DOHH2 (cell line): ENCODE data around the gene GDI1.

Experiments used
- H3F3A ChIP-seq: fragments of 200-600 bp; sonication (generic), shearing (Covaris generic); 2 replicates; pipeline ENCODE4 v1.6.0; 2016; ENCODE audit warnings: antibody characterized with exemption, mild to moderate bottlenecking; ENCODE audit not compliant: control insufficient read depth, insufficient read depth
- H3K27ac ChIP-seq: fragments of 200-600 bp; sonication (generic); 2 replicates; pipeline ENCODE4 v1.5.1; 2014; ENCODE audit warnings: low read depth, mild to moderate bottlenecking, low read length, moderate library complexity
- H3K27me3 ChIP-seq: fragments of 200-600 bp; sonication (generic); 2 replicates; pipeline ENCODE4 v1.6.1; 2014; ENCODE audit warnings: mild to moderate bottlenecking, low read length, mixed read lengths; ENCODE audit not compliant: control insufficient read depth
- H3K36me3 ChIP-seq: fragments of 200-600 bp; sonication (generic); 2 replicates; pipeline ENCODE4 v1.6.1; 2014; ENCODE audit warnings: mild to moderate bottlenecking, low read length, moderate library complexity, mixed read lengths; ENCODE audit not compliant: control insufficient read depth
- H3K4me1 ChIP-seq: fragments of 200-600 bp; sonication (generic); 2 replicates; pipeline ENCODE4 v1.6.1; 2014; ENCODE audit warnings: mild to moderate bottlenecking, low read length, mixed read lengths; ENCODE audit not compliant: control insufficient read depth
- H3K4me2 ChIP-seq: fragments of 200-600 bp; sonication (generic); 2 replicates; pipeline ENCODE4 v1.6.0; 2014; ENCODE audit warnings: mild to moderate bottlenecking, low read length, moderate library complexity
- H3K4me3 ChIP-seq: fragments of 200-600 bp; sonication (generic); 2 replicates; pipeline ENCODE4 v1.5.1; 2014; ENCODE audit warnings: mild to moderate bottlenecking, low read length, mixed read lengths
- H3K79me2 ChIP-seq: fragments of 200-600 bp; sonication (generic); 2 replicates; pipeline ENCODE4 v1.6.1; 2014; ENCODE audit warnings: mild to moderate bottlenecking, low read length, mixed read lengths; ENCODE audit not compliant: control insufficient read depth
- H3K9me2 ChIP-seq: fragments of 200-600 bp; sonication (generic); replicated peaks from 2 replicates; pipeline ENCODE4 v1.6.1; 2014; ENCODE audit warnings: mild to moderate bottlenecking, low read length, mixed read lengths; ENCODE audit not compliant: control insufficient read depth
- H3K9me3 ChIP-seq: fragments of 200-600 bp; sonication (generic); 2 replicates; pipeline ENCODE4 v1.6.1; 2014; ENCODE audit warnings: antibody characterized with exemption, low read length, mixed read lengths; ENCODE audit not compliant: control insufficient read depth, insufficient read depth
- H4K20me1 ChIP-seq: fragments of 200-600 bp; sonication (generic); 2 replicates; pipeline ENCODE4 v1.6.0; 2014; ENCODE audit warnings: low read depth, mild to moderate bottlenecking, antibody characterized with exemption, low read length, moderate library complexity; ENCODE audit not compliant: control insufficient read depth, insufficient read depth
- EZH2phosphoT487 ChIP-seq: fragments of 200-600 bp; sonication (generic); IDR thresholded peaks from 2 replicates; pipeline ENCODE4 v1.6.1; 2017; ENCODE audit warnings: borderline replicate concordance, mild to moderate bottlenecking, antibody characterized with exemption, low read length, moderate library complexity, mixed read lengths
- TF ChIP-seq, protein P1 (sequence below): fragments of 200-600 bp; sonication (generic); IDR thresholded peaks from one replicate; pipeline ENCODE4 v1.5.1; 2014; ENCODE audit warnings: antibody characterized with exemption, mild to moderate bottlenecking, low read depth, low read length; ENCODE audit not compliant: poor library complexity, severe bottlenecking

GDI1 gene

DNA sequence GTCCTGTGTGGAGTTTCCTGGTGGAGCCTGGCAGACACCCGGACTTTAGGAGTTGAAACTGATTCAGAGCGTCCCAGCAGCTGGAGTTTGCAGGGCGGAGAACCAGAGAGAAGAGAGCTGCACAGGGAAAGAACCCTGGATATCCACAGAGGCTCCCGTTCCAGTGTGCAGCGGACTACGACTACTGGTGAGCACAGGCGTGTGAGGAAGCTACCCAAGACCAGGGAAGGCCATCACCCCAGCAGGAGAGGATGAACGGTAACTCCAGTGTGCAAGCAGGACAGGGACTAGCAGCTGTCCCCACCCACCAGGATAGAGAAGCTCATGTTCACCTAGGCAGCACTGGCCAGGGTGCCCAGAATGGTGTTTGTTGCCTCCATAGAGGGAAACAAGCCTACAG is 39.9 kb downstream of the GDI1 start:
- H3F3A ChIP-seq: peaks cover 2% of the 10 kb centered on the region; the same call in 1 of the 2 replicates
- no peaks in the 10 kb centered on the region for H3K36me3 ChIP-seq
- H4K20me1 ChIP-seq: no peaks in the 10 kb centered on the region
- peaks cover 8% of the 10 kb centered on the region for H3K79me2 ChIP-seq
- no peaks in the 10 kb centered on the region for H3K9me3 ChIP-seq
- TF ChIP-seq, protein P1, sequence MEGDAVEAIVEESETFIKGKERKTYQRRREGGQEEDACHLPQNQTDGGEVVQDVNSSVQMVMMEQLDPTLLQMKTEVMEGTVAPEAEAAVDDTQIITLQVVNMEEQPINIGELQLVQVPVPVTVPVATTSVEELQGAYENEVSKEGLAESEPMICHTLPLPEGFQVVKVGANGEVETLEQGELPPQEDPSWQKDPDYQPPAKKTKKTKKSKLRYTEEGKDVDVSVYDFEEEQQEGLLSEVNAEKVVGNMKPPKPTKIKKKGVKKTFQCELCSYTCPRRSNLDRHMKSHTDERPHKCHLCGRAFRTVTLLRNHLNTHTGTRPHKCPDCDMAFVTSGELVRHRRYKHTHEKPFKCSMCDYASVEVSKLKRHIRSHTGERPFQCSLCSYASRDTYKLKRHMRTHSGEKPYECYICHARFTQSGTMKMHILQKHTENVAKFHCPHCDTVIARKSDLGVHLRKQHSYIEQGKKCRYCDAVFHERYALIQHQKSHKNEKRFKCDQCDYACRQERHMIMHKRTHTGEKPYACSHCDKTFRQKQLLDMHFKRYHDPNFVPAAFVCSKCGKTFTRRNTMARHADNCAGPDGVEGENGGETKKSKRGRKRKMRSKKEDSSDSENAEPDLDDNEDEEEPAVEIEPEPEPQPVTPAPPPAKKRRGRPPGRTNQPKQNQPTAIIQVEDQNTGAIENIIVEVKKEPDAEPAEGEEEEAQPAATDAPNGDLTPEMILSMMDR: no peak
- no peak for TF ChIP-seq EZH2phosphoT487
- H3K27me3 ChIP-seq: no peaks in the 10 kb centered on the region
- no peak overlapping the region for H3K4me3 ChIP-seq
- H3K27ac ChIP-seq: no peak overlapping the region
- no peaks in the 10 kb centered on the region for H3K9me2 ChIP-seq
- H3K4me1 ChIP-seq: peaks cover 34% of the 10 kb centered on the region
- no peak overlapping the region for H3K4me2 ChIP-seq

DNA sequence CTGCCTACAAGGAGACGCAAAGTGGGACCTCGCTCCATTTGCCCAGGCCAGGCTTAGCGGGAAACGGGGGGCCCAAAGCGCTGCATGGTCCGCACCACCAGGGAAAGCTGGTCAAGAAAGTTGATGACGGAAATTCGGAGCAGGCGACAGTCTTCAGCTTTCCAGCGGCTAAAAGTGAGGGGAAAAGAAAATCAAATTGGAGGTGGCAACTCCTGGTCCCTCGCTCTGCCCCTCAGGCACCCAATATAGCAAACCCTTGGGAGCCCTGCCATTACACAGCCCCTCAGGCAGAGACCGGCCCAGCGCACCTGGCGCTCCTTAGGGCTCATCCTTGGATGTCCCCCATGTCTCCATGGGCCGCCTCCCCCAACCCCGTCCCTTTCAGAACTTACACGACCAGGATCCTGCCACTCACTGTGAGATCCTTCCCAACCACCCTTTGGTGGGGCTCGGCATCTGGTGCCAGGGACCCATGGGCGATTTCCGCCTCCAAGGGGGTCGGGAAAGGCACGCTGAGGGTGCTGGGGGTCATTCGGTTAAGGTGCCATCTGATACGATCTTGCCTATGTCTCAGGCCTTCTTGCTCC is 41.0 kb downstream of the GDI1 start:
- Histone ChIP-seq H3K27me3 (no peaks in the 10 kb centered on the region), H3K4me2 (peak overlapping the region; percentile 94), H3K79me2 (peaks cover 8% of the 10 kb centered on the region), H3K4me3 (peak overlapping the region; percentile 81), H3K4me1 (peaks cover 42% of the 10 kb centered on the region), H4K20me1 (no peaks in the 10 kb centered on the region), H3K9me2 (no peaks in the 10 kb centered on the region), H3K36me3 (no peaks in the 10 kb centered on the region), H3K9me3 (no peaks in the 10 kb centered on the region), H3F3A (peaks cover 2% of the 10 kb centered on the region), H3K27ac (no peak overlapping the region)
- TF ChIP-seq, protein P1: no peak
- TF ChIP-seq EZH2phosphoT487: no peak

- Histone ChIP-seq H3K4me2 (peak within 1 kb of the TSS; percentile 94), H3K4me1 (peaks cover 43% of the 10 kb centered on the region), H3K9me2 (no peaks in the 10 kb centered on the region), H3K9me3 (no peaks in the 10 kb centered on the region), H3K27me3 (no peaks in the 10 kb centered on the region), H3K4me3 (peak within 1 kb of the TSS; percentile 81), H4K20me1 (no peaks in the 10 kb centered on the region), H3F3A (peaks cover 2% of the 10 kb centered on the region), H3K79me2 (peaks cover 9% of the 10 kb centered on the region), H3K27ac (peak within 1 kb of the TSS; percentile 73), H3K36me3 (peaks cover 8% of the 10 kb centered on the region)
- TF ChIP-seq, protein P1: no peak
- no peak for TF ChIP-seq EZH2phosphoT487
Measured at GRCh38 chrX:154478728-154479622, 42.0 kb downstream of the GDI1 start, which contains the start of gene LAGE3. LAGE3 (minus strand) TSS chrX:154479281; CDS start chrX:154478915, 366 bp downstream.
